ENCODE measurements around the gene CYTH1.

Gene CYTH1

GRCh38 chr17:78670850-78671725 is 111.0 kb downstream of the CYTH1 start:
- DNase-seq (ENCODE audit: low read depth in 2 of 2): no peak

DNA sequence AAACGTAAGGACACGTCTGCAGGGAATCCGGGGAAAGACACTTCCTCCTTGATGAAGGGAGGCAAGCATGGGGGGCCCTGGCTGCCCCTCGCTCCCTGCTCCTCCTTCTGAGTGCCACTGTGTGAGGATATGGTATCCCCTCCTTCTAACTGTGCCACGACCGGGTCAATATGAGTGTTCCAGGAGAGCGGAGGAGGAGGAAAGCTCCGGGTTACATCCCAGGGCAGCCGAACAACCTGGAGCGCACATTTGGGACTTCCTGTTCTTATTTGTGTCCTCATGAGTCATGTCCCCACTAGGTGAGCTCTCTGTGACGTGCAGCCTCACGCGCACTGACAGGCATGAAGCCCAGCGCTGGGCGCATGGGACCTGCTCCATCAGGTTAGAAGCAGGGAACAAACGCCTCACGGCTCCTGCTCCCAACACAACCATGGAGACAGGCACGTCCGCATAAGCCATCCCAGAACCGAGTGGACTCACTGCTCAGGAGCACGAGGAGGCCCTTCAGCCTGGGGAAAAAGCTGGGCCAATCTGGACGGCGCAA is 112.0 kb downstream of the CYTH1 start:
- DNase-seq (ENCODE audit: low read depth in 2 of 2): no peak

GRCh38 chr17:78669256-78669974 is 112.7 kb downstream of the CYTH1 start:
- DNase-seq (ENCODE audit: low read depth in 2 of 2): no peak

DNA sequence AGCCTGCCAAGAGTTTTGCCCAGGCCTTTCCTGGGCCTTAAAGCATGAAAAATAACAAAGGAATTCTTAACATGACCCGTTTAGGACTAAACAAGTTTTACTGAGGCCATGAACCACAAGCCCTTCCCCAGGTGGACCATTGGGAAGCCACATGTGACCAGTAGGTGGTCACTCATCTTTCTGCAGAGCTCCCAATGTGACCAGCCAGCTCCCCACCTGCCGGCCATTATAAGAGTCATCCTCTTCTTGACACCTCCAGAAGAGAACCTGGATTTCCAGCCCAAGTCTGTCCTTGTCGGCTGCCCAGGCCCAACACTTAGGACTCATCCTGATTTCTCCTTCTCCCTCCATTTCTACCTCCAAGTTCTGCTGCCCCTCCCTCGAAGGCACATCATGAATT is 113.2 kb downstream of the CYTH1 start:
- DNase-seq (ENCODE audit: low read depth in 2 of 2): no peak

DNA sequence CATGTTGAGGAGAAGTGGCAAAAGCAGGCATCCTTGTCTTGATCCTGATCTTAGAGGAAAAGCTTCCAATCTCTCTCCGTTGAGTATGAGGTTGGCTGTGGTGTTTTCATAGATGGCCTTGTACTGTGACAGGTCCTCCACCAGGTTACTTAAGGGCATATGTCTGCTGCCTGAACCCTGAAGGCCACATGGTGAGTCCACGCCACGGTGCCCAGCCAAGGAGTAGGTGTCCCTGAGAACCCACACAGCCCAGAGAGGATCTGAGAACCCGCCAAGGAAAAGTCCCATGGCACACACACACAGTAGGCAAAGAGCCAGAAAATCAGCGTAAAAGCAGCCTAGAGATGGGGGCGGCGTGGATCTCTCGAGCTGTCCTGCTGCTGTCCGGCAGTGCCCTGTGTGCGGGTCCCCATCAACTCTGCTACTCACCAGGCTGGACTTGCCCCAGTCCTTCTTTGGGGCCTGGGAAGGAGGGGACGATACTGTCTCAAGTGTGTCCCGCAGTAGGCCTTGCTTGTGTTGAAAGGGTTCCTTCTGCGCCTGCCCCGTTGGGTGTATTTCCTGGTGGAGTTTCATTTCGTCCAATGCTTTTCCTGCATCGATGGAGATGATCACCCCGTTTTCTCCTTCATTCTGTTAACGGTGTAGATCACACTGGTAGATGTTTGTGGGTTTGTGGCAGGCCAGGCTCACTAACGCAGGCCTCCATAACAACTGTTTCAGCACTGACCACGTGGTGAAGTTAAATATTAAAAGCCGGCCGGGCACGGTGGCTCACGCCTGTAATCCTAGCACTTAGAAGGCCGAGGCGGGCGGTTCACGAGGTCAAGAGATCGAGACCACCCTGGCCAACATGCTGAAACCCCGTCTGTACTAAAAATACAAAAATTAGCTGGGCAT is 114.1 kb downstream of the CYTH1 start:
- DNase-seq (ENCODE audit: low read depth in 2 of 2): no peak

DNA sequence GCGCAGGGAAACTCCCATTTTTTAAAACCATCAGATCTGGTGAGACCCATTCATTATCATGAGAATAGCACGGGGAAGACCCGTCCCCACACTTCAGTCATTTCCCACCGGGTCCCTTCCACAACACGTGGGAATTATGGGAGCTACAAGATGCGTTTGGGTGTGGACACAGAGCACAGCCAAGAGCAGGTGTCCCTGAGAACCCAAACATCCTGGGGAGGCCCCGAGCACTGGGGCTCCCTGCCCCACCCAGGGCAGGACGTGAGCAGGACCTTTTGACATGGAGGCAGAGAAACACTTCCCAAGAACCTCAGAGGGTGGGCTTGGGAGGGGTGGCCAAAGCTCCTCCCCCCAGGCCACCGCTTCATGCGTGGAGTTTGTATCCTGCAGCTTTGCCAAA is 115.0 kb downstream of the CYTH1 start:
- DNase-seq (ENCODE audit: low read depth in 2 of 2): no peak

GRCh38 chr17:78665952-78666920 is 115.8 kb downstream of the CYTH1 start:
- DNase-seq (ENCODE audit: low read depth in 2 of 2): peak in 1 of 2 donors; percentile 22

DNA sequence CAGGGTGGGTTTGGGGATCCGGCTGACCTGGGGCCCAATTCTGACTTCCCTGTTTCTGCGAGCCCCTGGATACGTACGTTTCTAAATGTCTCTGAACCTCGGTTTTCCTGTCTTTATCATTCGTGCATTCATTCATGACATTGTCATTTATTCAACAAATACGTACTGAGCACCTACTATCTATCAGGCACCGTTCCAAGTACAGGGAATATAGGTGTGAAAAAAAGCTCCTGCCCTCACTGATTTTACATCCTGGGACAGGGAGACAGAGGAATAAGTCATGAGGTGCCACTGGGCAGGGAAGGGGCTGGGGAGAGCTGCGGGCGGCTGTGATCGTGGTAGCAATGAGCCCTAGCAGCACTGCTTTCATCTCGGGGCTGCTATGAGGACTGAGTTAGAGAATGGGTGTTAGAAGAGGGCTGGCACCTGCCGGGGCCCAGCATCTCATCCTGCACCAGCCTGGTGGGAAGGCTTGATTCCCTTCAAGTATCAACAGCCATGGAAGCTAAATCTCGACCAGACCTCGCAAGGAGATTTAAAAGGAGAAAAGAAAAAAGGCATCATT is 116.6 kb downstream of the CYTH1 start:
- no peak for DNase-seq (ENCODE audit: low read depth in 2 of 2)

- no peak for DNase-seq (ENCODE audit: low read depth in 2 of 2)
These were observed 117.3 kb downstream of the CYTH1 start for GRCh38 chr17:78664476-78665386.

DNA sequence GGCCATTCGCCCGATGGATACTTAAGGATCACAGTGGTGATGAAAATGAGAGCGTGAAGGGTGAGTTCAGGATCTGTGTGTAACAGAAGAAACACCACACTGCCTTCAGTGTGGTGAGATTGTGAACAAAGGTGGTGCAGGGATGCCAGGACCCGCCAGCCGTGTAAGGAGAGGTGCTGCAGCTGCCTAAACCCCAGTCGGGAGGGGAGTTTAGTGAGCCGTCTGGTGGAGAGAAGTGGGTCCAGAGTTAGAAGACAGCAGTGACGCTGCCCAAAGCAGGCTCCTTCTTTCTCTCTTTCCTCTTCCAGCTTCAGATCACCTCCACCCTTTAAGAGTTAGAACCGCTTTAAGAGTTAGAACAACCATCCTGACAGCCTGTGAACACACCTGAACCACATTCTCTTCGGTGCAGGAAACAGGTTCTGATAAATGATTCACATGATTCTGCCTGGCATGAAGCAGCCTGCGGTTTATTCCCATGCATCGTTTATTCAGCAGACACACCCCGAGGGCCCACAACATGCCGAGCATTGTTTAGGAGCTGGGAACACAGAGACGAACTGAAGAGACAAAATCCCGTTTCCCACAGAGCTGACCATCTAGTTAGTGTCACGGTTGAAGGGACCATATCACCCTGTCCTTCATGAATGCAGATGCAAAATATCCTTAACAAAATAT is 120.8 kb downstream of the CYTH1 start:
- no peak for DNase-seq (ENCODE audit: low read depth in 2 of 2)

DNA sequence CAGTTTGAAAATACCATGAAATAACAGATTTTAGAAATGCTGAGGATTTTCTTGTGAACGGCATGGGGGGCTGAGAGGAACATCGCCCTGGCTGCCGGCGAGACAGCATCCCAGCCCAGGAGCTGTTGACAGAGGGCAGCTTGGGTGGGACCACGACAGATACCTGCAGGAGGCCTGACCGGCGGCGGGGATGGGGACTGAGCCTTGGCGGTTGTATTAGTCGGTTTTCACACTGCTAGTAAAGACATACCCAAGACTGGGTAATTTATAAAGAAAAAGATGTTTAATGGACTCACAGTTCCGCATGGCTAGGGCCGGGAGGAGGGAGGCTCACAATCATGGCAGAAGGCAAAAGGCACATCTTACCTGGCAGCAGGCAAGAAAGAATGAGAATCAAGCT is 122.5 kb downstream of the CYTH1 start:
- DNase-seq (ENCODE audit: low read depth in 2 of 2): no peak

DNA sequence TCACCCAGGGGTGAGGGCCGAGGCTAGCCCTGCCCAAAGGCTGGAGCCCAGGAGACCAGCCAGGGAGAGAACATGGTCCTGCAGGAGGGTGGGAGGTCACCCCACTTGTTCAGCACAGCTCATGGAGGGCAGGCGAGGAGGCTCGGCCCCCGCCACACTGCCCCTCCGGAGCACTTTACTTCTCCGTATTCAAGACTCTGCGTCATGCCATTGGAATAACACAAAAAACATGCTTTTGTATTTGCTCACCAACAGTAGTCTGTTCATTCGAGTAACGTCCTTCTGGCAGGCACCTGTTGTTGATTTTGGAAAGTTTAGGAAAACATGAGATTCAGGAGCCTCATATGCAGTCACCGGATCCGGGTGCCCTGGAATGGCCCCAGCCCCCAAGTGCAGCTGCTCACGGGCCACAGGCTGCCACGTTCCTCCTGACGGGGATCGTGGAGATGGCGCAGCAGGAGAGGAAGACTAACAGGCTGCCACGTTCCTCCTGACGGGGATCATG is 123.7 kb downstream of the CYTH1 start:
- DNase-seq (ENCODE audit: low read depth in 2 of 2): no peak

- no peak for DNase-seq (ENCODE audit: low read depth in 2 of 2)
These were observed 126.7 kb downstream of the CYTH1 start for GRCh38 chr17:78655251-78655940.

GRCh38 chr17:78654325-78654724 is 127.7 kb downstream of the CYTH1 start:
- DNase-seq (ENCODE audit: low read depth in 2 of 2): no peak

- DNase-seq (ENCODE audit: low read depth in 2 of 2): no peak
These were observed 128.7 kb downstream of the CYTH1 start for GRCh38 chr17:78653382-78653781.

GRCh38 chr17:78652913-78653312 is 129.2 kb downstream of the CYTH1 start:
- DNase-seq (ENCODE audit: low read depth in 2 of 2): no peak

- no peak for DNase-seq (ENCODE audit: low read depth in 2 of 2)
These were observed 130.0 kb downstream of the CYTH1 start for GRCh38 chr17:78652024-78652423.

- no peak for DNase-seq (ENCODE audit: low read depth in 2 of 2)
These were observed 130.5 kb downstream of the CYTH1 start for GRCh38 chr17:78651554-78651953.

Measured in activated CD4-positive, alpha-beta T cell treated with anti-CD3 and anti-CD28 coated beads for 24 hours (primary cell).